Pancreas (tissue), 10 donors: ENCODE data around the gene TYROBP. TPM values are rescaled to one million over a fixed set of nuclear protein-coding genes. Genes with fewer than 3 reads are reported as not detected.
A peak's percentile ranks its signal among the peaks of the same experiment; 100 is the strongest.

Experiments used
- ATAC-seq, 4 donors: fragments of 200-7000 bp; cut with Tn5 transposase; one replicate each; pipeline versions ENCODE4 v1.8.0 to v1.9.1; 2020; ENCODE audit warnings: mild to moderate bottlenecking in 4 of 4, moderate library complexity in 4 of 4
- DNase-seq, 6 donors: peaks; one replicate each; pipeline ENCODE4 v3.0.0-alpha.2; 2020
- FAIRE-seq: peaks from 2 replicates; lab custom pipeline; 2012; peaks lifted over from hg19 to GRCh38; lab: Jason Lieb, UNC
- H3K27ac ChIP-seq, 4 donors: fragments of 200-600 bp; sonication (generic); 1 replicate in 3 of 4; 2 replicates in 1 of 4; pipeline versions ENCODE4 v1.5.0 to v1.8.0; 2020
- H3K27me3 ChIP-seq, 4 donors: fragments of 200-600 bp; one replicate each; pipeline ENCODE4 v1.8.0; 2021
- H3K36me3 ChIP-seq, 3 donors: fragments of 200-600 bp; sonication (generic) in 1 of 3; one replicate each; pipeline versions ENCODE4 v1.5.0 to v1.8.0; 2020 to 2021
- H3K4me1 ChIP-seq, 3 donors: fragments of 200-600 bp; one replicate each; pipeline ENCODE4 v1.8.0; 2021
- H3K4me3 ChIP-seq, 4 donors: fragments of 200-600 bp; sonication (generic) in 2 of 4; one replicate each; pipeline versions ENCODE4 v1.5.0 to v1.8.0; 2020 to 2021
- H3K9me3 ChIP-seq, 4 donors: fragments of 200-600 bp; one replicate each; pipeline ENCODE4 v1.8.0; 2021
- CTCF ChIP-seq, 4 donors: fragments of 200-600 bp; sonication (generic) in 3 of 4; IDR thresholded peaks; one replicate each; pipeline versions ENCODE4 v1.5.0 to v1.8.0; 2021; ENCODE audit warnings: antibody characterized with exemption in 4 of 4
- WGBS, 2 donors: extraction: QIAGEN DNeasy Blood & Tissue Kit; methylation state at CpG; one replicate each; pipeline ENCODE4 v1.1.7; 2013; 5-methylcytosine and 5-hydroxymethylcytosine counted together
- intact Hi-C, 3 donors: fragments of 100-400 bp; cut with DNase I; formaldehyde crosslinking; loops; one replicate each; pipeline versions ENCODE4 v1.11.1 to v1.14.2; 2022
- polyA plus RNA-seq, 2 donors: library from polyadenylated mRNA; stranded (reverse); fragments of 200-250 nt; gene quantifications; one replicate each; pipeline ENCODE4 v1.2.3, GENCODE V29; 2013
- total RNA-seq, 6 donors: library from RNA; stranded (reverse); fragmentation: NEBNext Ultra II Directional in 4 of 6; extraction: Animal tissue kit (Norgen Biotek cat#: 25700) in 4 of 6; gene quantifications; one replicate each; pipeline versions ENCODE4 v1.2.1 to v1.2.4, GENCODE V29; 2021 to 2023
- donor health status: healthy with polysubstance abuse.
- donor health status: DM: no; HTN: no; CAD: no; lungs with moderate emphysema.
- donor health status: DM: no; HTN: no; CAD: no.
- donor health status: control.
- donor health status: control.
- donor health status: Bipolar disorder and iron deficiency.
- donor health status: DM: yes; HTN: yes; CAD: no.
- donor health status: DM: no; HTN: no; CAD: no.
- donor health status: DM: no; HTN: no; CAD: no.
- donor health status: DM: yes; HTN: yes; CAD: no.

TYROBP gene
- total and polyA plus RNA-seq, 8 donors, result 2.5 to 73.8 (median 16.7) TPM

- Histone ChIP-seq H3K27me3 (no peaks in the 10 kb centered on the region), H3K4me3 (no peak overlapping the region), H3K9me3 (no peaks in the 10 kb centered on the region), H3K4me1 (no peaks in the 10 kb centered on the region), H3K36me3 (peaks cover 0 to 19% (median 10%) of the 10 kb centered on the region in 3 donors), H3K27ac (no peak overlapping the region)
- WGBS, 2 donors, result 95 to 96% methylated on average over 7 of the region's 8 CpGs
- no peak for TF ChIP-seq CTCF (IDR thresholded peaks at IDR 0.05)
- no peak for FAIRE-seq
- intact Hi-C loops, result loop anchor here in 1 of 3 donors (10.0 kb wide), 1 partner anchor 49 kb away; the partner anchor contains the start of gene LRFN3
- DNase-seq, result no peak
- ATAC-seq, result no peak
Measured at GRCh38 chr19:35885904-35886303, 22.2 kb downstream of the TYROBP start.

GRCh38 chr19:35885225-35885738, 22.8 kb downstream of the TYROBP start:
- H3K4me1 ChIP-seq, result no peaks in the 10 kb centered on the region
- H3K27me3 ChIP-seq, result no peaks in the 10 kb centered on the region
- H3K27ac ChIP-seq, result no peak overlapping the region
- 88 to 95% methylated on average over 6 of the region's 6 CpGs for WGBS, 2 donors
- H3K36me3 ChIP-seq, result peaks cover 0 to 19% (median 10%) of the 10 kb centered on the region in 3 donors
- intact Hi-C loops, result loop anchor here in 1 of 3 donors (10.0 kb wide), 1 partner anchor 50 kb away; the partner anchor contains the start of gene LRFN3
- H3K9me3 ChIP-seq, result no peaks in the 10 kb centered on the region
- DNase-seq, result no peak
- ATAC-seq, result no peak
- FAIRE-seq, result no peak
- no peak overlapping the region for H3K4me3 ChIP-seq
- TF ChIP-seq CTCF (IDR thresholded peaks at IDR 0.05), result no peak

GRCh38 chr19:35883882-35884281, 24.2 kb downstream of the TYROBP start:
- Histone ChIP-seq H3K27ac (no peak overlapping the region), H3K4me3 (no peak overlapping the region), H3K9me3 (no peaks in the 10 kb centered on the region), H3K36me3 (peaks cover 0 to 11% (median 10%) of the 10 kb centered on the region in 3 donors), H3K27me3 (no peaks in the 10 kb centered on the region), H3K4me1 (peaks cover 0 to 5% (median 5%) of the 10 kb centered on the region in 3 donors)
- no peak for TF ChIP-seq CTCF (IDR thresholded peaks at IDR 0.05)
- DNase-seq (no peak), FAIRE-seq (no peak), ATAC-seq (no peak)
- WGBS, 2 donors, result 30 to 38% methylated on average over 2 of the region's 2 CpGs
- intact Hi-C loops, result loop anchor here in 2 of 3 donors (5.0 to 10.0 kb wide), 2 partner anchors 48 to 51 kb away; partner anchors contain the start of gene LRFN3 (in 1 of the 2)

GRCh38 chr19:35882114-35882832, 25.8 kb downstream of the TYROBP start:
- Histone ChIP-seq H3K27ac (no peak overlapping the region), H3K4me3 (no peak overlapping the region), H3K36me3 (no peaks in the 10 kb centered on the region), H3K27me3 (no peaks in the 10 kb centered on the region), H3K4me1 (peaks cover 0 to 5% (median 5%) of the 10 kb centered on the region in 3 donors), H3K9me3 (no peaks in the 10 kb centered on the region)
- WGBS, 2 donors, result 13 to 24% methylated on average over 8 of the region's 8 CpGs
- peak in 3 of 4 donors; percentile 29 to 47 (median 41) for TF ChIP-seq CTCF (IDR thresholded peaks at IDR 0.05)
- intact Hi-C loops, result loop anchor here in 2 of 3 donors (5.0 to 10.0 kb wide), 2 partner anchors 50 to 53 kb away; partner anchors contain the start of gene LRFN3 (in 1 of the 2)
- DNase-seq, result peak in 3 of 6 donors; percentile 45 to 59 (median 51)
- peak; percentile 94 for FAIRE-seq
- peak in 3 of 4 donors; percentile 53 to 74 (median 63) for ATAC-seq
